HK-2 (cell line): ENCODE results near the gene CCNI.
"Not testable (repeated sequence)": the region's sequence is repeated elsewhere in the genome, so short reads cannot be mapped to it uniquely, and the experiment has no call there.

Source experiments
- DNase-seq: peaks from one replicate; pipeline ENCODE4 v3.0.0-alpha.2; 2018; ENCODE audit not compliant: unreplicated experiment

Gene CCNI

GRCh38 chr4:77040854-77041725, 34.7 kb downstream of the CCNI start:
- DNase-seq, result no peak

GRCh38 chr4:77040270-77040669, 35.5 kb downstream of the CCNI start:
- DNase-seq, result no peak

- DNase-seq, result no peak
Measured at GRCh38 chr4:77039796-77040195, 36.0 kb downstream of the CCNI start.

GRCh38 chr4:77037736-77038135, 38.1 kb downstream of the CCNI start:
- DNase-seq, result no peak

GRCh38 chr4:77037168-77037567, 38.6 kb downstream of the CCNI start:
- not testable (repeated sequence) for DNase-seq

- no peak for DNase-seq
Measured at GRCh38 chr4:77036206-77036605, 39.6 kb downstream of the CCNI start.

GRCh38 chr4:77035153-77035552, 40.6 kb downstream of the CCNI start:
- DNase-seq, result no peak

GRCh38 chr4:77031544-77031943, 44.2 kb downstream of the CCNI start:
- DNase-seq, result no peak

- DNase-seq, result not testable (repeated sequence)
Measured at GRCh38 chr4:77029757-77030156, 46.0 kb downstream of the CCNI start.

- no peak for DNase-seq
Measured at GRCh38 chr4:77028246-77028645, 47.5 kb downstream of the CCNI start.

- DNase-seq, result no peak
Measured at GRCh38 chr4:77026322-77026704, 49.5 kb downstream of the CCNI start.

- DNase-seq, result no peak
Measured at GRCh38 chr4:77025643-77026321, 50.0 kb downstream of the CCNI start.

GRCh38 chr4:77023920-77024319, 51.9 kb downstream of the CCNI start:
- no peak for DNase-seq

GRCh38 chr4:77022560-77023179, 53.1 kb downstream of the CCNI start:
- peak; percentile 37 for DNase-seq

GRCh38 chr4:77021614-77022089, 54.1 kb downstream of the CCNI start:
- DNase-seq, result no peak

GRCh38 chr4:77020017-77020416, 55.8 kb downstream of the CCNI start:
- no peak for DNase-seq

GRCh38 chr4:77015390-77015789, 60.4 kb downstream of the CCNI start:
- DNase-seq, result no peak

GRCh38 chr4:77014256-77014655, 61.5 kb downstream of the CCNI start:
- no peak for DNase-seq

GRCh38 chr4:77012726-77013125, 63.1 kb downstream of the CCNI start:
- no peak for DNase-seq

- no peak for DNase-seq
Measured at GRCh38 chr4:77010841-77011354, 64.9 kb downstream of the CCNI start.

- no peak for DNase-seq
Measured at GRCh38 chr4:77009511-77010115, 66.2 kb downstream of the CCNI start.
